Thoracic aorta (tissue), 2 donors: Measurements from ENCODE around the gene WFDC2. TPM values are rescaled to one million over a fixed set of nuclear protein-coding genes. Genes with fewer than 3 reads are reported as not detected.

Experiments
- ATAC-seq: fragments of 150-250 bp; one replicate; pipeline ENCODE4 v1.8.0; 2017; ENCODE audit warnings: low read depth; ENCODE audit not compliant: insufficient number of reproducible peaks, low FRiP score
- DNase-seq: peaks from one replicate; pipeline ENCODE4 v3.0.0-alpha.2; 2020; ENCODE audit warnings: low spot score
- H3K27ac ChIP-seq, 2 donors: fragments of 200-600 bp; sonication (generic); 1 replicate in 1 of 2; 2 replicates in 1 of 2; pipeline ENCODE4 v1.5.1; 2016; ENCODE audit warnings: mild to moderate bottlenecking in 2 of 2, moderate library complexity in 2 of 2
- H3K27me3 ChIP-seq: fragments of 200-600 bp; sonication (generic); replicated peaks from 2 replicates; pipeline ENCODE4 v1.6.0; 2016; ENCODE audit warnings: mild to moderate bottlenecking; ENCODE audit not compliant: insufficient read depth
- H3K36me3 ChIP-seq: fragments of 200-600 bp; sonication (generic); one replicate; pipeline ENCODE4 v1.5.1; 2016
- H3K4me1 ChIP-seq, 2 donors: fragments of 200-600 bp; sonication (generic); 1 replicate in 1 of 2; 2 replicates in 1 of 2; pipeline versions ENCODE4 v1.5.1 to v1.6.0; 2016; ENCODE audit warnings: low read depth in 2 of 2, mild to moderate bottlenecking in 1 of 2; ENCODE audit not compliant: control insufficient read depth in 1 of 2
- H3K4me3 ChIP-seq: fragments of 200-600 bp; sonication (generic); 2 replicates; pipeline ENCODE4 v1.5.1; 2016; ENCODE audit warnings: mild to moderate bottlenecking
- H3K9me3 ChIP-seq: fragments of 200-600 bp; sonication (generic); 2 replicates; pipeline ENCODE4 v1.5.1; 2016
- total RNA-seq, 2 donors: library from RNA; depleted of rRNA; stranded (reverse); fragments of >200 nt; gene quantifications; one replicate each; pipeline versions ENCODE4 v1.1.0 to v1.2.3, GENCODE V29; 2016
- TF ChIP-seq, protein P1 (sequence below): fragments of 200-600 bp; sonication (generic); IDR thresholded peaks from one replicate; pipeline ENCODE4 v1.5.1; 2019; ENCODE audit warnings: antibody characterized with exemption

The WFDC2 gene
- total RNA-seq, 2 donors from 2014 or later, result not detected

DNA sequence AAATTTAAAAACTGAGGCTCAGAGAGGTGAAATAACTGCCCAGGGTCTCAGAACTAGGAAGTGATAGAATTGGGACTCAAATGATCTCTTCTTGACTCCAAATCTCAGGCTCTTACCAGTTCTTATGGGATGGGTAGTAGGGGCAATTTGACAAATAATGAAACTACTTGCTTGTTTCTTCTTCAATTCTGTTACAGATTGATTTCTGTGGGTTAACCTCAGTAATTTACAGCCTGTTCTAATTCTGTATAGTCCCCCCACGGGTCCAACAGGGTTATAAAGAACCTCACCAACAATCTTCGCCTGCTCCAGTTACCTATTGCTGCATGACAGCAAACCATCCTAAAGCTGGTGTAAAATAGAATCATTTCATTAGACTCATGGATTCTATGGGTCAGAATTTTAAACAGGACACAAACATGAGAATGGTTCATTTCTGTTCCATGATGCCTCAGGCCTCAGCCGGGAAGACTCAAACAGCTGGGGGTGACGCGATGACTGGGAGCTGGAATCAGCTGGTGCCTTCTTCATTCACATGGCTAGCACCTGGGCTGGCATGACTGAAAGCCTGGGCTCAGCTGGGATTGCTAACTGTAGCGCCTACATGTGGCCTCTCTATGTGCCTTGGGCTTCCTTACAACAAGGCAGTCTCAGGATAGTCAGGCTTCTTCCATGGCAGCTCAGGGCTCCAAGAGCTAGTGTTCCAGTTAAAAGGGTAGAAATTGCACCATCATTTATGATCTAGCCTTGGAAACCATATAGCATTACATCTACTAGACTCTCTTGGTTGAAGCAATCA, 6.6 kb upstream of the WFDC2 start:
- TF ChIP-seq, protein P1, sequence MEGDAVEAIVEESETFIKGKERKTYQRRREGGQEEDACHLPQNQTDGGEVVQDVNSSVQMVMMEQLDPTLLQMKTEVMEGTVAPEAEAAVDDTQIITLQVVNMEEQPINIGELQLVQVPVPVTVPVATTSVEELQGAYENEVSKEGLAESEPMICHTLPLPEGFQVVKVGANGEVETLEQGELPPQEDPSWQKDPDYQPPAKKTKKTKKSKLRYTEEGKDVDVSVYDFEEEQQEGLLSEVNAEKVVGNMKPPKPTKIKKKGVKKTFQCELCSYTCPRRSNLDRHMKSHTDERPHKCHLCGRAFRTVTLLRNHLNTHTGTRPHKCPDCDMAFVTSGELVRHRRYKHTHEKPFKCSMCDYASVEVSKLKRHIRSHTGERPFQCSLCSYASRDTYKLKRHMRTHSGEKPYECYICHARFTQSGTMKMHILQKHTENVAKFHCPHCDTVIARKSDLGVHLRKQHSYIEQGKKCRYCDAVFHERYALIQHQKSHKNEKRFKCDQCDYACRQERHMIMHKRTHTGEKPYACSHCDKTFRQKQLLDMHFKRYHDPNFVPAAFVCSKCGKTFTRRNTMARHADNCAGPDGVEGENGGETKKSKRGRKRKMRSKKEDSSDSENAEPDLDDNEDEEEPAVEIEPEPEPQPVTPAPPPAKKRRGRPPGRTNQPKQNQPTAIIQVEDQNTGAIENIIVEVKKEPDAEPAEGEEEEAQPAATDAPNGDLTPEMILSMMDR, result no peak
- no peak for ATAC-seq

DNA sequence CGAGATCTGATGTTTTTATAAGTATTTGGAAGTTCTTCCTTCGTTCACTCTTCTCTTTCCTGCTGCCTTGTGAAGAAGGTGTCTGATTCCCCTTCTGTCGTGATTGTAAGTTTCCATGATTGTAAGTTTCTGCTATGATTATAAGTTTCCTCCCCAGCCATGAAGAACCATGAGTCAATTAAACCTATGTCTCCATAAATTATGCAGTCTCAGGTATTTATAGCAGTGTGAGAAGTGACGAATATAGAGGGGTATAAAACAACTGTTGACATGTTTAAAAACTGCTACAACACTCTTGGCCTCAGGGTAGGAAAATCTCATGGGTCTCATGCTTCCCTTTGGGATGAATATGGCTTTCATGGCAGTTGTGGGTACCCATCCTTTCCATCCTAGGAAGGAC, 5.8 kb upstream of the WFDC2 start:
- Histone ChIP-seq H3K36me3 (no peaks in the 10 kb centered on the region), H3K27ac (no peak overlapping the region), H3K27me3 (peaks cover under 1% of the 10 kb centered on the region), H3K4me1 (no peaks in the 10 kb centered on the region), H3K4me3 (no peak overlapping the region), H3K9me3 (no peaks in the 10 kb centered on the region)
- ATAC-seq, result no peak
- DNase-seq, result no peak
- TF ChIP-seq, protein P1, result no peak

More for the DNA sequence above, 6.6 kb upstream of the WFDC2 start:
- Histone ChIP-seq H3K27me3 (no peaks in the 10 kb centered on the region), H3K27ac (no peak overlapping the region), H3K4me1 (no peaks in the 10 kb centered on the region), H3K36me3 (no peaks in the 10 kb centered on the region), H3K9me3 (no peaks in the 10 kb centered on the region), H3K4me3 (no peak overlapping the region)
- no peak for DNase-seq

DNA sequence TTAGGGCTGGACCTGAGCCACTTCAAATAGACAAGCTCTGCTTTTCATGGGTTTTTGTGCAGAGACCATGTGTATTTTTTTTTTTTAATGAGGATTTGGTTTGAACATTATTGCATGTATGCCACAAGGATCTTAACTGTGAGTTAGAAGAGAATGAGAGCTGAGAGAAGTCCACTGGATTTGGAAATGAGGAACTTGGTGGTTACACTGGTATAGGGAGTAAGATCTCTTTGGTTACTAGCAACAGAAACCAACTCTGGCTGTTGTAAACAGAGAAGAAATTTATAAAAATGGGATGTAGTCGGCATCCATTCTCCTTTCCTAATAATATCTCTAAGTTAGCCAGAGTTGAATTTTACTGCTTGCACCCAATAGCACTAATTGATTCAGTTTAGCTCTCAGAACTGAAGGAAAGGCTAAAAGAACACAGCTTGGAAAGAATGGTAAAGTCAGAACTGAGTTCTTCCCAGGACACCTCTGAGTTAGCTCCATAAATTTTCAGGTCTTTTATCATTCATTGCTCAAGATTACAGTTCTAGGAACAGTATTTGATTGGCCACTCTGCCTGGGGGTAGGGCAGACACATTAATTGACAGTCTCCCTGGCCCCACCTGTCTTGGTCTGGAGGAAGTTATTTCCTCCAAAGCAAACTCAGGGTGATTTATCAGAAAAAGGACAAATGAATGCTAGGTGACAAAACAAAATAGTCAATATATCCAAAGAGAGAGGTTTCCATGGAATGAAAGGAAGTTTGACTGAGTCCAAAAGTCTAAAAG, 3.9 kb upstream of the WFDC2 start:
- peaks cover 8 to 12% of the 10 kb centered on the region in 2 donors for H3K4me1 ChIP-seq
- no peak overlapping the region for H3K27ac ChIP-seq
- TF ChIP-seq, protein P1, result no peak
- no peaks in the 10 kb centered on the region for H3K9me3 ChIP-seq
- no peaks in the 10 kb centered on the region for H3K36me3 ChIP-seq
- peaks cover 7% of the 10 kb centered on the region for H3K27me3 ChIP-seq
- no peak for DNase-seq
- no peak overlapping the region for H3K4me3 ChIP-seq
- no peak for ATAC-seq

DNA sequence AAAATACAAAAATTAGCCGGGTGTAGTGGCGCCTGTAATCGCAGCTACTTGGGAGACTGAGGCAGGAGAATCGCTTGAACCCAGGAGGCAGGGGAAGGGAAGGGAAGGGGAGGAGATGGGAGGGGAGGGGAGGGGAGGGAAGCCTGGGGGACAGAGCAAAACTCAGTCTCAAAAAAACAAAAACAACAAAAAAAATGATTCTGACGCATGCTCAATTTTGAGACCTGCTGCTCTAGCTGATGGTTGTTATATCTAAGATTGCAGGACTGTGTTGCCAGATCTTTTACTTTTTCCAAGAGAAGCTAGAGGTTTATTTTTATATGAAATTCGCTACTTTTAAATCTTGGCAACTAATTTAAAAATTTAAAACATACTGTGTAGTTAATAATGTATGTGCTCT, 2.4 kb upstream of the WFDC2 start:
- peaks cover 10 to 15% of the 10 kb centered on the region in 2 donors for H3K4me1 ChIP-seq
- peaks cover 7% of the 10 kb centered on the region for H3K27me3 ChIP-seq
- no peak overlapping the region for H3K4me3 ChIP-seq
- H3K36me3 ChIP-seq, result no peaks in the 10 kb centered on the region
- no peaks in the 10 kb centered on the region for H3K9me3 ChIP-seq
- no peak for DNase-seq
- TF ChIP-seq, protein P1, result no peak
- no peak overlapping the region for H3K27ac ChIP-seq
- no peak for ATAC-seq

DNA sequence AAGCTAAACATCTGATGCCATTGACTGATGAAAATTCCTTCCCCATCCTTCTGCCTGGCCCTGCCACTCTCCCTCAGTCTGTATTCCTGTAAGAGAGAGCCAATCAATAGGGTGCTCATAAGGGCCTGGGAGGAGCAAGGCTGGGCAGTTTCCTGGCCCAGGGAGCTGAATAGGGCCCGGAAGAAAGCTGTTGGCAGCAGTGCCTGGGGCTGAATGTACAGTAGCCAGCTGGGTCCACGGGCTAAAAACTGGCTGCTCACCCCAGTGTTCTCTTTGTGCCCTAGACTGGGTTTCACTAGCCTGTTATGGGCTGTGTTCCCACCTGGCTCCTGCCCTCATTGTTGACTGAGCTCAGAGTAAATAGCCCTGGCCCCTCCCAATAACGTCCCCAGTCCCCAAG, 1.7 kb upstream of the WFDC2 start:
- H3K36me3 ChIP-seq, result no peaks in the 10 kb centered on the region
- no peak for ATAC-seq
- peaks cover 7% of the 10 kb centered on the region for H3K27me3 ChIP-seq
- TF ChIP-seq, protein P1, result no peak
- no peak for DNase-seq
- H3K27ac ChIP-seq, result no peak overlapping the region
- H3K4me1 ChIP-seq, result peaks cover 10 to 15% of the 10 kb centered on the region in 2 donors
- no peak overlapping the region for H3K4me3 ChIP-seq
- H3K9me3 ChIP-seq, result no peaks in the 10 kb centered on the region
